NOMO-1 (cell line): Measurements from ENCODE around the gene RGS3.
"Not testable (repeated sequence)": the region's sequence is repeated elsewhere in the genome, so short reads cannot be mapped to it uniquely, and the experiment has no call there.

Source experiments
- DNase-seq, 2 experiments: peaks; one replicate each; lab custom pipeline; 2025; ENCODE audit not compliant: unreplicated experiment in 2 of 2; lab: John Stamatoyannopoulos, UW

Gene RGS3

GRCh38 chr9:113486327-113486726 is 22.8 kb downstream of the RGS3 start:
- DNase-seq, result no peak

DNA sequence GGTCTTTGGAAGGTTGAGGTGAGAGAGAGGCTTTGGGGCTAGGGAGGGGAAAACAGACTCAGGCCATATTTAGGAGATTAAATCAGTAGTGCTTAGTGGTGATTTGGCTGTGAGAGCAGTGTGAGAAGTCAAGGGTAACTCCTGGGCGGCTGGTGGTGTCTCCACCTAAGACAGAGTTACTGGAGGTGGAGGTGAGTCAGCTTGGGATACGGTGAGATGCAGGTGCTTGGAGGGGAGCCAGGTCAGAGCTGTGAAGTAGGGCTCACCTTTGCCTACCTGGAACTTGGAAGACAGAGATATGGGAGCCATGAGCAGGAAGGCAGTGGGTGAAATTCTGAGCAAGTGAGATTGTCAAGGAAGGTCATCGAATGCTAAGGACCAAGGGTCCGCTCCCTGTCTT is 24.5 kb downstream of the RGS3 start:
- DNase-seq, result no peak

- DNase-seq, result no peak
Observed at GRCh38 chr9:113488490-113488889, 25.0 kb downstream of the RGS3 start.

DNA sequence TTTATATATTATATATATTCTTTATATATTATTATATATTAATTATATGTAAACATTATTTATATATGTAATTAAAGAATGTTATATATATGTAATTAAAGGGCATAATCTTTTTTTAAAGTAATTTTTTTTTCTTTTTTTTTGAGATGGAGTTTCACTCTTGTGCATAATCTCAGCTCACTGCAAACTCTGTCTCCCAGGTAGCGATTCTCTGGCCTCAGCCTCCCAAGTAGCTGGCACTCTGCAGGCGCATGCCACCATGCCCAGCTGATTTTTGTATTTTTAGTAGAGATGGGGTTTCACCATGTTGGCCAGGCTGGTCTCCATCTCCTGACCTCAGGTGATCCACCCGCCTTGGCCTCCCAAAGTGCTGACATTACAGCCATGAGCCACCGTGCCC is 27.6 kb downstream of the RGS3 start:
- DNase-seq, result not testable (repeated sequence)

DNA sequence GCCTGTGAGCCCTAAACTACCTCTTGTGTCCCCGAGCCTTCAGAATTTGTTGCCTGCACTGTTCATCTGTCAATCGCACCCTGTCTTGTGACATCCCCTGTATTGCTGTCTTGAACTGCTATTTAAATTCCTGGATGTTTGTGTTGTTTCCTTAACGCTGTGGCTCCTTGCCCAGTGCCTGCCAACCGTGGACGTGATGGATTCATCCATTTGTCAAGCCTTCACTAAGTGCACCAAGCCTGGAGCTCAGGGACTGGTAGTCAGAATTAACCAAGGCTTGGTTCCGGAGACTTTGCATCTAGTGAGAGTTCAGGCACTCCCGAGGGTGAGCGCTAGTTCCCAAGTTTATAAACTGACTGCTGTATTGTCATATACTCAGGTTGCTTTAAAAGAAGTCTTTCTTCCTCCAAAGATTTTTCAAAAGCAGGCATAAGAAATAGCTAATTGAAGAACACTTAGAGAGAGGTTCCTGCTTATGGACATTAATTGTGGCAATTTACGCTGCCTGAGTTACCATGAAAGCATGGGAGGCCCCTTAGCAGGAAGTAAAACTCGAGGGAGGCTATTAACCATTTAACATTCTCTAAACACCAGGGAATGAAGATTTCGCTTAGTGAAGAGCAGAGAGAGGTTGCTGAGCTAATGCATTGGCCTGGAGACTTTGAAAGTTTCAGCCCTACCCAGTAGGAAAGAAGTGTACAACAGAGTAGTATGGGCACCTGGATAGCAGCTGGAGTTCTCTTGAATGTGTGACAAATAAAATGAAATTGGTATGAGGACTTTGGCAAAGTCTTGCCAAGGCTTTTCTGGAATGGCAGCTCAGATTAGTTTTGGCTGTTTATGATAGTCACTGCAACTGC is 29.0 kb downstream of the RGS3 start:
- DNase-seq, result peak; percentile 33 to 77

DNA sequence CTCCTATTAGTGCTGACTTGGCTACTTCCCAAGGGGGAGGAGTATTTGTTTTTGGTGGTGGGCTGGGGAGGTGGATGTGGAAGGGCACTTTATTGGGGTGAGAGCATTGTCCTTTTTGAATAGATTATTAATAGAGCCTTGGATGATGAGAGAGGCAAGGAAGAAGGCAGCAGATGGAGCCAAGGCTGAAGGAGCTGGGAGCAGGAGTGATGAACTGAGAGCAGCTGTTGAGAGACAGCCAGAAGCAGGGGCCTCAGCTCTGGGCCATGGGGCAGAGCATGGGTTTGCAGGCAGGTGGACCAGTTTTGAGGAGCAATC is 29.6 kb downstream of the RGS3 start:
- DNase-seq, result no peak

- no peak for DNase-seq
Observed at GRCh38 chr9:113495526-113495925, 32.0 kb downstream of the RGS3 start.

- DNase-seq, result no peak
Observed at GRCh38 chr9:113497051-113497450, 33.5 kb downstream of the RGS3 start.

GRCh38 chr9:113499153-113499875 is 35.8 kb downstream of the RGS3 start:
- DNase-seq, result no peak

- DNase-seq, result no peak
Observed at GRCh38 chr9:113499876-113500497, 36.5 kb downstream of the RGS3 start.

DNA sequence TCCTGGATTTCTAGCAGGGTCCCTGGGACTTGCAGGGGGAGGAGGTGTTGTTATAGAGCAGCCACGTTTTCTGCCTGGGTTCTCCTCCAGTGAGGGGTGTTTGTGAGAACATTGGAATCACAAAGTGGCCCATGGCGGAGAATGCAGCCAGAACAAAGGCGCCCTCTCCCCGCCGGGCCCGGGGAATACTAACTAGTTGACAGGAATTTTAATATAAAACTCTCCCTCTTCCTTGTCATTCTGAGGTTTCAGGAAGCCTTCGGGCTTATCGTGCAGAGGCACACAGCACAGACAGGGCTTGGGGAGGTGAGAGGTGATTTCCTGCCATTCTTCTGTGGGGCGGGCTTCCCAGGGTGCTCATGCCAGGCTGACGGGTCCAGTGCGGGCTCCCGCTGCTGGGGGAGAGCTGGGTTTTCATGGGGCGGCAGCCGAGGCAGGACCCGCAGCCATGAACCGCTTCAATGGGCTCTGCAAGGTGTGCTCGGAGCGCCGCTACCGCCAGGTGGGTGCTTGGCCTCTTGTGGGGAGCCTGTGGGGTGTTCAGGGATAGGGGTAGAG is 37.7 kb downstream of the RGS3 start:
- DNase-seq, result no peak

GRCh38 chr9:113501852-113502251 is 38.3 kb downstream of the RGS3 start:
- no peak for DNase-seq

GRCh38 chr9:113502427-113503034 is 39.0 kb downstream of the RGS3 start:
- no peak for DNase-seq

DNA sequence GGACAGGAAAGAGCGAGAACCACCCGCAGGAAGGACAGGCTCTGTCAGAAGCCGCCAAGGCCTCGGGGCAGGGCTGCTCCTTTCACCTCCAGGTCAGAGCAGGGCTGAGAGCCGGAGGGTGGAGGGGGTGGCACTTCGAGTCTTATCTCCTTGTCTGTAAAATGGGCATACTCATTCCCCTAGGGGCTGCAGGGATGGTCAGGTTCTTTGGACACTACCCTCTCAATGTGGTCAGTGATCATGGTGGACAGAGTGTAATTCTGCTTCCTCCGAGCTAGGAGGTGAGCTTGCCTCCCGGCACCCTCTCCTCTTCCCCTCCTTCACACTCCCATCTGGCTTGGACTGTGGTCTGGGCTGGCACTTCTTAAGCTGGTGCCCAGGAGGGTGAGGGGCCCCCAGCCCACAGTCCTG is 39.6 kb downstream of the RGS3 start:
- DNase-seq, result no peak

DNA sequence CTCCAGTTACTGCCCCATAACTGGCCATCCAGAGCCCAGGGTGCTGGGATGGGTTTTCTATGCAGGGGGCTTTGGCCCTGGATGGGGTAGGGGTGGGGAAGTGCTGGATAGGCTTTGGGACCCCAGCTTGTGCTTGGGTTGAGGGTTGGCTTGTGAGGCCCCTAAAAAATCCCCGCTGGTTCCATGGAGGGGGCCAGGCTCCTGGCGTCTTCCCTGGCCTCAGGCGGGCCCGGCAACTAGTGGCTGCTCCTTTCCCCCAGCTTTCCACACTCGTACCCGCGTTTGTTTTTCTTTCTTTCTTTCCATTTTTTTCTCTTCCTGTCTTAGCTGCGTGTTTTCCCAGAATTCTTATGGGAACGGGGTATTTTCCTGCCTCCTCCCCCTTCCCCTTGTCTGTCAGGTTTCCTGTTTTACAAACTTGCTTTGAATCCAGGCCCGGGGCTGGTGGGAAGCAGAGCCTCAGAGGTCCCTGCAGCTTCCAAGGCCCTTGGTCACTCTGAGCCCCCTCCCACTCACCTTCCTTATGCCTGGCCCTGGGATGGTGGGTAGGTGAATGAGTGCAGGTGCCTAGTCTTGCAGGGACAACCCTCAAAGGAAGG is 40.2 kb downstream of the RGS3 start:
- DNase-seq, result no peak

- DNase-seq, result no peak
Observed at GRCh38 chr9:113504725-113505590, 41.4 kb downstream of the RGS3 start.

- no peak for DNase-seq
Observed at GRCh38 chr9:113506090-113506589, 42.6 kb downstream of the RGS3 start.

GRCh38 chr9:113507256-113507655 is 43.7 kb downstream of the RGS3 start:
- no peak for DNase-seq

GRCh38 chr9:113508111-113508749 is 44.7 kb downstream of the RGS3 start:
- no peak for DNase-seq
